Natural killer cell (primary cell): ENCODE results near the gene EPAS1. TPM values are rescaled to one million over a fixed set of nuclear protein-coding genes. Genes with fewer than 3 reads are reported as not detected.
A peak's percentile ranks its signal among the peaks of the same experiment; 100 is the strongest.

ENCODE experiments used
- ATAC-seq, 3 donors: fragments of 150-1000 bp in 2 of 3; fragments of 200-7000 bp in 1 of 3; cut with Tn5 transposase; 1 replicate in 1 of 3; 2 replicates in 2 of 3; pipeline ENCODE4 v1.10.0; 2021; ENCODE audit warnings: mild to moderate bottlenecking in 2 of 3, moderate library complexity in 2 of 3
- DNase-seq, 2 donors: peaks; one replicate each; pipeline versions ENCODE4 v3.0.0 to v3.0.0-alpha.2; 2013 to 2021; ENCODE audit warnings: mixed read lengths in 1 of 2
- H3K27ac ChIP-seq: one replicate; pipeline ENCODE4 v1.5.1; 2013; ENCODE audit warnings: mild to moderate bottlenecking, low read length
- H3K27me3 ChIP-seq: one replicate; pipeline ENCODE4 v1.6.1; 2013; ENCODE audit warnings: low read length; ENCODE audit not compliant: control insufficient read depth, insufficient read depth
- H3K36me3 ChIP-seq: one replicate; pipeline ENCODE4 v1.6.1; 2013; ENCODE audit warnings: low read length; ENCODE audit not compliant: control insufficient read depth, insufficient read depth
- H3K4me1 ChIP-seq: one replicate; pipeline ENCODE4 v1.6.1; 2013; ENCODE audit warnings: low read length; ENCODE audit not compliant: control insufficient read depth, insufficient read depth
- H3K4me3 ChIP-seq: one replicate; pipeline ENCODE4 v1.5.1; 2013; ENCODE audit warnings: low read length
- H3K9me3 ChIP-seq: one replicate; pipeline ENCODE4 v1.6.1; 2013; ENCODE audit warnings: low read length; ENCODE audit not compliant: control insufficient read depth, insufficient read depth
- H3K27ac Mint-ChIP-seq, 2 donors: one replicate each; pipeline ENCODE4 v1.8.0; 2022; ENCODE audit warnings: mild to moderate bottlenecking in 2 of 2, mixed read lengths in 2 of 2, moderate library complexity in 1 of 2
- H3K27me3 Mint-ChIP-seq, 2 donors: one replicate each; pipeline ENCODE4 v1.8.0; 2022; ENCODE audit warnings: low read depth in 2 of 2, mixed read lengths in 2 of 2
- H3K36me3 Mint-ChIP-seq: one replicate; pipeline ENCODE4 v1.8.0; 2022; ENCODE audit warnings: mixed read lengths
- H3K4me1 Mint-ChIP-seq, 2 donors: one replicate each; pipeline ENCODE4 v1.8.0; 2022; ENCODE audit warnings: mixed read lengths in 2 of 2
- H3K4me3 Mint-ChIP-seq: one replicate; pipeline ENCODE4 v1.8.0; 2022; ENCODE audit warnings: mild to moderate bottlenecking, moderate library complexity, mixed read lengths
- H3K9me3 Mint-ChIP-seq, 2 donors: one replicate each; pipeline ENCODE4 v1.8.0; 2022; ENCODE audit warnings: mixed read lengths in 2 of 2
- WGBS: methylation state at CpG from one replicate; pipeline ENCODE4 v1.1.7; 2013; ENCODE audit warnings: missing lambda C conversion rate; ENCODE audit not compliant: insufficient coverage; 5-methylcytosine and 5-hydroxymethylcytosine counted together
- intact Hi-C: fragments of 100-400 bp; cut with micrococcal nuclease; formaldehyde crosslinking; loops from one replicate; pipeline ENCODE4 v1.14.2; 2022
- total RNA-seq, 4 donors: library from RNA; stranded (reverse); fragments of 120-200 nt in 1 of 4; gene quantifications; one replicate each; pipeline versions ENCODE4 v1.2.3 to v1.2.4, GENCODE V29; 2013 to 2022
- TF ChIP-seq, protein P1 (sequence below): fragments of 200-600 bp; IDR thresholded peaks from one replicate; pipeline ENCODE4 v1.8.0; 2022; ENCODE audit warnings: antibody characterized with exemption

EPAS1 gene
- total RNA-seq, result 10 to 100 TPM in 1 of 3 donors, 1 to 10 TPM in 2; 2.1 to 61.4 (median 3.6) TPM
- 2.5 TPM for total RNA-seq (2013)

DNA sequence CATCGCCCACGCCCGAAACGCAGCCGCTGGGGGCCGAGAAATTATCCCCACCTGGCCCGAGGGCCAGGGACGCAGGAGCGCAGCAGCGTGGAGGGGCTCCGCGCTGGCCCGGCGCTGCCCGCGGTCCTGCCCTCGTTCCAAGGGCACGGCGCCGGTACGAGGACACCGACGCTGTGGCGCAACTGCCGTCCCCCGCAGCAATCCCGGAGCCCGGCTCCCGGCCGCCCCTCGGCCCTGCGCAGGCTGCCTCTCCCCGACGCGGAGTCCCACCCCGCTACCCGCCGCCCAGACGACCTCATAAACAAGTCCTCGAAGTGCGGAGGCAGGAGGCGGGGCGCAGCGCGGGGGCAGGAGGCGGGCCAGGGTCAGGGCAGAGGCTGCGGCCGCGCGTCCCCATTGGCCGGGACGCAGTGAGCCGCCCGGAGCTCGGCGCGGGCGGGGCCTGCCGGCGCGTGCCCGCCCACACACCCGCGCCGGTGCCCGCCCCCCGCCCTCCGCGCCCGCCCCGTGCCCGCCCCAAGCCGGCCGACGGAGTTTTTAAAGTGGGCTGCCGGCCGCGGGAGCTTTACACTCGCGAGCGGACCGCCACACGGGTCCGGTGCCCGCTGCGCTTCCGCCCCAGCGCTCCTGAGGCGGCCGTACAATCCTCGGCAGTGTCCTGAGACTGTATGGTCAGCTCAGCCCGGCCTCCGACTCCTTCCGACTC is at the start of gene EPAS1:
EPAS1 (plus strand) TSS at position 568 of the 706 bp plus-strand sequence. CDS start 505 bp downstream, outside the sequence.
- Mint-ChIP-seq H3K36me3 (no peaks in the 10 kb centered on the region), H3K4me3 (peak within 1 kb of the TSS; percentile 94), H3K27me3 (peaks cover 45 to 46% of the 10 kb centered on the region in 2 donors), H3K27ac (peak within 1 kb of the TSS in 1 of 2 donors; percentile 81), H3K4me1 (peaks cover 26 to 33% of the 10 kb centered on the region in 2 donors), H3K9me3 (no peaks in the 10 kb centered on the region)
- TF ChIP-seq, protein P1, sequence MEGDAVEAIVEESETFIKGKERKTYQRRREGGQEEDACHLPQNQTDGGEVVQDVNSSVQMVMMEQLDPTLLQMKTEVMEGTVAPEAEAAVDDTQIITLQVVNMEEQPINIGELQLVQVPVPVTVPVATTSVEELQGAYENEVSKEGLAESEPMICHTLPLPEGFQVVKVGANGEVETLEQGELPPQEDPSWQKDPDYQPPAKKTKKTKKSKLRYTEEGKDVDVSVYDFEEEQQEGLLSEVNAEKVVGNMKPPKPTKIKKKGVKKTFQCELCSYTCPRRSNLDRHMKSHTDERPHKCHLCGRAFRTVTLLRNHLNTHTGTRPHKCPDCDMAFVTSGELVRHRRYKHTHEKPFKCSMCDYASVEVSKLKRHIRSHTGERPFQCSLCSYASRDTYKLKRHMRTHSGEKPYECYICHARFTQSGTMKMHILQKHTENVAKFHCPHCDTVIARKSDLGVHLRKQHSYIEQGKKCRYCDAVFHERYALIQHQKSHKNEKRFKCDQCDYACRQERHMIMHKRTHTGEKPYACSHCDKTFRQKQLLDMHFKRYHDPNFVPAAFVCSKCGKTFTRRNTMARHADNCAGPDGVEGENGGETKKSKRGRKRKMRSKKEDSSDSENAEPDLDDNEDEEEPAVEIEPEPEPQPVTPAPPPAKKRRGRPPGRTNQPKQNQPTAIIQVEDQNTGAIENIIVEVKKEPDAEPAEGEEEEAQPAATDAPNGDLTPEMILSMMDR, result no peak
- peaks cover 33% of the 10 kb centered on the region for H3K4me1 ChIP-seq
- no peaks in the 10 kb centered on the region for H3K36me3 ChIP-seq
- DNase-seq (peak; percentile 76 to 87), ATAC-seq (peak; percentile 92 to 95 (median 94))
- intact Hi-C loops, result loop anchor here (5.0 kb wide), 2 partner anchors 120 to 235 kb away; no protein-coding TSS in a partner anchor
- no peaks in the 10 kb centered on the region for H3K9me3 ChIP-seq
- H3K4me3 ChIP-seq, result peak within 1 kb of the TSS; percentile 90
- under 1% methylated on average over 94 of the region's 94 CpGs for WGBS
- peaks cover 41% of the 10 kb centered on the region for H3K27me3 ChIP-seq
- peak within 1 kb of the TSS; percentile 24 for H3K27ac ChIP-seq

DNA sequence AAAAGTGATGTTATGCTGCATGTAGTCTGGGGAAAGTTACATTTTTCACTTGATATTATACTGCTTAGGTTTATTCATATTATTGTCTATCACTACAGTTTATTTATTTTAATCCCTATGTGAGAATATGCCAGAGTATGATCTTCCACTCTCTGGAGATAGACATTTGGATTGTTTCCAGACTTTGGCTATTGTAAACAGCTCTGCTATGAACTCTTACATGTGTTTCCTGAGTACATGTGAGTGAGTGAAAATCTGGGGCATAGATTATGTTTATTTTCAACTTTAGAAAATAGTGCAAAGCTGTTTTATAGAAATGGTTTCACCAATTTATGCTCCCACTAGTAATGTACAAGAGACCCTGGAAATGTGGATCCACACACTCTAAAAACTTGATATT is 49.0 kb upstream of the EPAS1 start:
- Mint-ChIP-seq H3K27ac (no peak overlapping the region), H3K27me3 (peaks cover 9 to 25% of the 10 kb centered on the region in 2 donors), H3K4me3 (no peak overlapping the region), H3K9me3 (no peaks in the 10 kb centered on the region), H3K36me3 (no peaks in the 10 kb centered on the region), H3K4me1 (no peaks in the 10 kb centered on the region)
- no peaks in the 10 kb centered on the region for H3K4me1 ChIP-seq
- no peak for DNase-seq
- H3K9me3 ChIP-seq, result no peaks in the 10 kb centered on the region
- H3K4me3 ChIP-seq, result no peak overlapping the region
- TF ChIP-seq, protein P1, result no peak
- no peaks in the 10 kb centered on the region for H3K27me3 ChIP-seq
- intact Hi-C loops, result no loop called here
- no peak overlapping the region for H3K27ac ChIP-seq
- no peaks in the 10 kb centered on the region for H3K36me3 ChIP-seq
- no peak for ATAC-seq

DNA sequence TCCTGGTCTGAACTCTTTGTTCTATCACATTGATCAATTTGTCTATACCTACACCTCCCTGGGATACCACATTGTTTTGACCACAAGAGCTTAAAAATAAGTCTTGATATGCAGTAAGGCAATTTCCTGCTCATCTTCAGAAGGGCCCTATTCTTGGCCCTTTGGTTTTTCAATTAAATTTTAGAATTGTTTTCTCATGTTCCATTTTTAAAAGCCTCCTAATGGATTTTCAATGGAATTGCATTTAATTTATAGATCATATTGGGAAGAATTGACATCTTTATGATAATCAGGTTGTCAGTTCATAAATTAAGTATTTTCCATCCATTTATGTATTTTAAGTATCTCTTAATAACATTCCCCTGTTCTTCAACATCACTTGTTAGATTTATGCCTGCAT is 47.6 kb upstream of the EPAS1 start:
- intact Hi-C loops, result no loop called here
- Histone ChIP-seq H3K36me3 (no peaks in the 10 kb centered on the region), H3K4me3 (no peak overlapping the region), H3K27me3 (no peaks in the 10 kb centered on the region), H3K9me3 (no peaks in the 10 kb centered on the region), H3K4me1 (no peaks in the 10 kb centered on the region), H3K27ac (no peak overlapping the region)
- Mint-ChIP-seq H3K9me3 (no peaks in the 10 kb centered on the region), H3K4me3 (no peak overlapping the region), H3K27ac (no peak overlapping the region), H3K4me1 (no peaks in the 10 kb centered on the region), H3K27me3 (peaks cover 9 to 25% of the 10 kb centered on the region in 2 donors), H3K36me3 (no peaks in the 10 kb centered on the region)
- TF ChIP-seq, protein P1, result no peak
- ATAC-seq (no peak), DNase-seq (no peak)
